ENCODE results near the gene ZDHHC20.

The ZDHHC20 gene

DNA sequence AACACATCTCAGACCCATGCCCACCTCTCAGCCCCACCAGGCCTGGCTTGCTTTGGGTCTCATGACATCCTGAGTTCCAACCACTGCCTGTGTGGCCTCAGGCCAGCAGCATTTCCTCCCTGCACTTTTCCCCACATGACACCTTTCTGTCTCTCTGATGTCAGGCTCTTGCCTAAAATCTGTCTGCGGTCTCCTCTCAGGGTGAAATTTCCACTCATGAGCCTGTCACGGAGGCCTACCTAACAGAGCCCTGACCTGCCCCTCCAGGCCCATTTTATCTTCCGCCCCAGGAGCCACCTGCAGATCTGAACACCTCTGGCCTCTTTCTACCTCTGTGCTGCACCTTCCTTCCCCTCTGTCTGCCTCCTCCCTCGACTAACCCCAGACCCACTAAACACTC, 93.5 kb downstream of the ZDHHC20 start:
- Histone ChIP-seq H3K36me3 (no peaks in the 10 kb centered on the region), H3K27ac (no peak overlapping the region), H3K27me3 (ENCODE audit: insufficient read depth, low read depth, severe bottlenecking) (no peaks in the 10 kb centered on the region), H3K4me3 (ENCODE audit: low read depth, low read length) (no peak overlapping the region), H3K9me3 (ENCODE audit: severe bottlenecking) (no peaks in the 10 kb centered on the region)
- DNase-seq, result no peak
- TF ChIP-seq, protein P1, sequence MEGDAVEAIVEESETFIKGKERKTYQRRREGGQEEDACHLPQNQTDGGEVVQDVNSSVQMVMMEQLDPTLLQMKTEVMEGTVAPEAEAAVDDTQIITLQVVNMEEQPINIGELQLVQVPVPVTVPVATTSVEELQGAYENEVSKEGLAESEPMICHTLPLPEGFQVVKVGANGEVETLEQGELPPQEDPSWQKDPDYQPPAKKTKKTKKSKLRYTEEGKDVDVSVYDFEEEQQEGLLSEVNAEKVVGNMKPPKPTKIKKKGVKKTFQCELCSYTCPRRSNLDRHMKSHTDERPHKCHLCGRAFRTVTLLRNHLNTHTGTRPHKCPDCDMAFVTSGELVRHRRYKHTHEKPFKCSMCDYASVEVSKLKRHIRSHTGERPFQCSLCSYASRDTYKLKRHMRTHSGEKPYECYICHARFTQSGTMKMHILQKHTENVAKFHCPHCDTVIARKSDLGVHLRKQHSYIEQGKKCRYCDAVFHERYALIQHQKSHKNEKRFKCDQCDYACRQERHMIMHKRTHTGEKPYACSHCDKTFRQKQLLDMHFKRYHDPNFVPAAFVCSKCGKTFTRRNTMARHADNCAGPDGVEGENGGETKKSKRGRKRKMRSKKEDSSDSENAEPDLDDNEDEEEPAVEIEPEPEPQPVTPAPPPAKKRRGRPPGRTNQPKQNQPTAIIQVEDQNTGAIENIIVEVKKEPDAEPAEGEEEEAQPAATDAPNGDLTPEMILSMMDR (IDR thresholded peaks at IDR 0.05; ENCODE audit: low read depth, low read length), result no peak

DNA sequence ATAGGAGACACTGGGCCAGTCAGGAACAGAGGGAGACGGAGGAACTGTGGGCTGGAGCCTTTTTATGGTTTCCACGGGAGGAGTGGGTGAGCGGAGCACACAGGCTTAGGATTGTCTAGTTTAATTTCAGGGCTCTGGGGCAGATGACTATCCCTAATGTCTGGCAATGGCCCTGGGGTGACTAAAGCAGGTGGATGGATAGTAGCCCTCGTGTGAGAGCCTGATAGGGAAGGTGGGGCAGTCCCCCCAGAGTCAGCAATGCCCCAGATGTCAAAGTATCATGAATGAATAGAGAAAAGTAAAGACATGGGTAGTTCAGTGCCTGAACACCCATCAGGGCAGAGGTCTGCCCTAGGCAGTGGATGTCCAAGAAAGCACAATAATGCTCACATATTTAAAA, 94.2 kb downstream of the ZDHHC20 start:
- Histone ChIP-seq H3K27me3 (ENCODE audit: insufficient read depth, low read depth, severe bottlenecking) (no peaks in the 10 kb centered on the region), H3K36me3 (no peaks in the 10 kb centered on the region), H3K27ac (no peak overlapping the region), H3K9me3 (ENCODE audit: severe bottlenecking) (no peaks in the 10 kb centered on the region), H3K4me3 (ENCODE audit: low read depth, low read length) (no peak overlapping the region)
- TF ChIP-seq, protein P1 (IDR thresholded peaks at IDR 0.05; ENCODE audit: low read depth, low read length), result no peak
- DNase-seq, result no peak

DNA sequence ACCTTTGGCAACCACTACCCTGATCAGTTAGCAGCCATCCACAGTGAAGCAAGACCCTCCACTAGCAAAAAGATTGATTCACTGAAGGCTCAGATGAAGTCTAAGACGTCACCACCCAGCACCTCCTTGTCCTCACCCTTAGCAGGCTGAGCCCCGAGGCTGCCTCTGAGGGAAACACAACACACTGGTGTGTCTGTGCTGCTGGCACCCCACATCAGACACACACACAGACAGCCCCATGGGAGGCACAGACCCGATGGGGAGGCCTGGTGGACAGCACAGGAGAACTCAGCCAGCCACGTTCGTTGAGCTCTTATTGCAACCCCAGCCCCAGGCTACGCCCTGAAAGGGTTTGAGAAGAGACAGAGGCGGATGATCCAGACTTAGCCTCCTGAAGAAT, 94.7 kb downstream of the ZDHHC20 start:
- H3K36me3 ChIP-seq, result no peaks in the 10 kb centered on the region
- no peak for DNase-seq
- TF ChIP-seq, protein P1 (IDR thresholded peaks at IDR 0.05; ENCODE audit: low read depth, low read length), result no peak
- H3K4me3 ChIP-seq (ENCODE audit: low read depth, low read length), result no peak overlapping the region
- H3K9me3 ChIP-seq (ENCODE audit: severe bottlenecking), result no peaks in the 10 kb centered on the region
- H3K27me3 ChIP-seq (ENCODE audit: insufficient read depth, low read depth, severe bottlenecking), result no peaks in the 10 kb centered on the region
- no peak overlapping the region for H3K27ac ChIP-seq

DNA sequence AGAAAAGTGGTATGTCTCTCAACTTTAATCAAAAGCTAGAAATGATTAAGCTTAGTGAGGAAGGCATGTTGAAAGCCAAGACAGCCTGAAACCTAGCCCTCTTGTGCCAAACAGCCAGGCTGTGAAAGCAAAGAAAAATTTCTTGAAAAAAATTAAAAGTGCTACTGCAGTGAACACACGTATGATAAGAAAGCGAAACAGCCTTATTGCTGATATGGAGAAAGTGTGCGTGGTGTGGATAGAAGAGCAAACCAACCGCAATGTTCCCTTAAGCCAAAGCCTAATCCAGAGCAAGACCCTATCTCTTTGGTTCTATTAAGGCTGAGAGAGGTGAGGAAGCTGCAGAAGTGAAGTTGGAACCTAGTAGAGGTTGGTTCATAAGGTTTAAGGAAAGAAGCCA, 96.4 kb downstream of the ZDHHC20 start:
- Histone ChIP-seq H3K27ac (no peak overlapping the region), H3K4me3 (ENCODE audit: low read depth, low read length) (no peak overlapping the region), H3K27me3 (ENCODE audit: insufficient read depth, low read depth, severe bottlenecking) (no peaks in the 10 kb centered on the region), H3K36me3 (no peaks in the 10 kb centered on the region), H3K9me3 (ENCODE audit: severe bottlenecking) (no peaks in the 10 kb centered on the region)
- no peak for DNase-seq
- TF ChIP-seq, protein P1 (IDR thresholded peaks at IDR 0.05; ENCODE audit: low read depth, low read length), result no peak

DNA sequence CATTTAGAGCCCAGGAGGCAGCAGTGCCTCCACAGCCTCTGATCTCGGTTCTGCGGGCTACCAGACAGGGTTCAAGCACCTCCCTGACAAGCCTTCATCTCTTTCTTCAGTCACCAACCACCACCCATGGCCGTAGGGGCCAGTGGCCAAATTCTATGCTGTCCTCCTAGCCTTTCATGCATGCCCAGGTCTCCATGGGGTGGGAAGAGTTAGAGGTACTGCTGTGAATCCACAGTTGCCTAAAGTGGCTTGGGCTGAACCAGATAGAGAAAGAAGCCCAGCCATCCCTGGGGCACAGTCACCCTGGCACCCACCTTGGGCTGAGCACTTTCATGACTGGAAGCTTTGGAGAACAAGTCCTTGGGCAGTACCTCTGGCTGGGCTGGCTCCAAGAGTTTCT, 97.4 kb downstream of the ZDHHC20 start:
- Histone ChIP-seq H3K36me3 (no peaks in the 10 kb centered on the region), H3K27ac (no peak overlapping the region), H3K9me3 (ENCODE audit: severe bottlenecking) (no peaks in the 10 kb centered on the region), H3K27me3 (ENCODE audit: insufficient read depth, low read depth, severe bottlenecking) (no peaks in the 10 kb centered on the region), H3K4me3 (ENCODE audit: low read depth, low read length) (no peak overlapping the region)
- TF ChIP-seq, protein P1 (IDR thresholded peaks at IDR 0.05; ENCODE audit: low read depth, low read length), result no peak
- DNase-seq, result no peak

DNA sequence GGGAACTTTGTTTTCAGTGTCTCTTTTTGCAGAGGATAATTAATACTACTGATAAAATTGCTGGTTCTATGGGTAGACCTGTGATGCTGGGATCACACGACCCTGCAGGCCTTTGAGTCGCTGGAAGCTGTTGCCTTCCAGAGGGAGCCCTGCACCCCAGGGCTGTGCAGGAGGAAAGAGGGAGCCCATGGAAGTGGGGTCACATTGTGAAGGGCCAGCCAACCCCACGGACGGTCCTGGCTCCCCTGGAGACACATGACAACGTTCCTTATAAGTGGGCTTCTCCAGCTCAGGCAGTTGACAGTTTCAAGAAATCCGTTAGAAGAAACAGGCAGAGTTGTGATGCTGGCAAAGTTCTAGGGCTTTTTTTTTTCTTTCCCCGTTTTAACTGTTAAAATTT, 98.0 kb downstream of the ZDHHC20 start:
- H3K9me3 ChIP-seq (ENCODE audit: severe bottlenecking), result no peaks in the 10 kb centered on the region
- no peak overlapping the region for H3K4me3 ChIP-seq (ENCODE audit: low read depth, low read length)
- no peaks in the 10 kb centered on the region for H3K27me3 ChIP-seq (ENCODE audit: insufficient read depth, low read depth, severe bottlenecking)
- no peaks in the 10 kb centered on the region for H3K36me3 ChIP-seq
- H3K27ac ChIP-seq, result no peak overlapping the region
- DNase-seq, result no peak
- TF ChIP-seq, protein P1 (IDR thresholded peaks at IDR 0.05; ENCODE audit: low read depth, low read length), result no peak

All from WERI-Rb-1 (cell line).